ENCODE results near the gene NAA35. TPM values are rescaled to one million over a fixed set of nuclear protein-coding genes. Genes with fewer than 3 reads are reported as not detected.

Gene NAA35
- total and polyA plus RNA-seq, 2 of the 8 experiments (the other 6 are each of a cell fraction or from before 2014, with no cell fraction given), result 12.9 to 35.2 TPM

DNA sequence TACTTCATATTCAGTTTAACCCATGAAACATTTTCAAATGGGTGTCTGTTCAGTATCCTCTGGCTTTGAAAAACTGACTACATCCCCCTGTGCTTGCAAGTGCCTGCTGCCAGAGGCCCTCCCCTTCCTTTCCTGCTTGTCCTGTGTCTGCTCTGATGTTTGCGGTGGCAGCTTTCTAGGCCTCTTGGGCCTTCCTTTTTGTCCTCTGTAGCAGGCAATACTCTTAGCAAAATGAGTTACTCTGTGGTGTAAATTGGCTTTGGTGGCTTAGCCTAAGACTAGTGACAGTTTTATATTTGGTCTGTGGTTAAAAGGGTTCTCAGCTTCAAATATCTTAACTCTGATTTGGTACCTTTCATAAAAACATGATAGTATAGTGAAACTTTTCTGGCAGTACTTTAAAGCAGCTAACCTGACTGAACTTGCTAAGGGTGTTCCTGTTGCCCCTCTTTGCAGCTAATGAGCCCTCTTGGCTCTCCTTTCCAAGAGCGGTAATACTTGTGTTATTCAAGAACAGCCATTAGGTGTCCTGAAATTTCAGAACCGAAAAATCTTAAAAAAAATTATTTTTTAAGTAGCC, 81.8 kb downstream of the NAA35 start:
- Histone ChIP-seq H4K91ac (replicated peaks; ENCODE audit: insufficient read length, low read length) (no peak overlapping the region), H3K9me3 (ENCODE audit: insufficient read depth in 2 of 2, low read depth in 1 of 2, low read length in 1 of 2) (no peaks in the 10 kb centered on the region), H4K8ac (ENCODE audit: extremely low read depth, insufficient read depth, low read length) (no peak overlapping the region), H2BK120ac (replicated peaks; ENCODE audit: low read depth, low read length) (no peak overlapping the region), H4K20me1 (replicated peaks in 1 of 2; ENCODE audit: control insufficient read depth in 1 of 2, insufficient read depth in 2 of 2, low read length in 2 of 2) (peaks cover 0 to 2% of the 10 kb centered on the region in 2 experiments), H3K4ac (replicated peaks; ENCODE audit: insufficient read length, low read depth, low read length) (no peak overlapping the region), H3K9ac (replicated peaks in 1 of 4; ENCODE audit: extremely low read depth in 1 of 4, low read depth in 3 of 4, low read length in 3 of 4) (no peak overlapping the region), H3K4me1 (replicated peaks in 1 of 4; ENCODE audit: control insufficient read depth in 3 of 4, insufficient read depth in 4 of 4, low read length in 3 of 4) (no peaks in the 10 kb centered on the region; a peak in 1 of 7 replicates), H2AK5ac (ENCODE audit: low read depth, low read length) (no peak overlapping the region), H3K56ac (replicated peaks; ENCODE audit: insufficient read length, low read depth, low read length) (no peak overlapping the region), H3K23ac (ENCODE audit: insufficient read length) (no peak overlapping the region), H3K79me1 (ENCODE audit: low read depth, low read length) (no peaks in the 10 kb centered on the region), H3K27me3 (replicated peaks in 1 of 4; ENCODE audit: control insufficient read depth in 3 of 4, extremely low read depth in 1 of 4, insufficient read depth in 3 of 4, low read length in 3 of 4) (no peaks in the 10 kb centered on the region), H3K79me2 (ENCODE audit: control insufficient read depth in 1 of 2, insufficient read depth in 2 of 2, low read length in 2 of 2) (no peaks in the 10 kb centered on the region), H3K27ac (ENCODE audit: low read depth, low read length) (no peak overlapping the region), H3K23me2 (ENCODE audit: low read depth, low read length) (no peaks in the 10 kb centered on the region), H3K4me2 (ENCODE audit: insufficient read depth in 1 of 2, low read depth in 2 of 2, low read length in 2 of 2) (no peak overlapping the region), H2AFZ (ENCODE audit: low read length) (no peak overlapping the region), H2BK5ac (ENCODE audit: low read depth, low read length) (no peak overlapping the region), H3K36me3 (ENCODE audit: control insufficient read depth in 2 of 4, insufficient read depth in 4 of 4, low read length in 3 of 4) (peaks cover 0 to 67% (median 27%) of the 10 kb centered on the region in 4 experiments; a peak in 7 of 8 replicates), H3K4me3 (ENCODE audit: extremely low read depth in 1 of 4, insufficient read depth in 2 of 4, low read depth in 3 of 4, low read length in 4 of 4) (no peak overlapping the region), H2BK15ac (ENCODE audit: low read length) (no peak overlapping the region), H3K18ac (ENCODE audit: extremely low read depth, low read length) (no peak overlapping the region), H2BK20ac (ENCODE audit: low read length) (no peak overlapping the region), H4K5ac (ENCODE audit: insufficient read length, low read depth, low read length) (no peak overlapping the region), H3K14ac (ENCODE audit: insufficient read length) (no peak overlapping the region), H2BK12ac (ENCODE audit: low read depth, low read length) (no peak overlapping the region)
- 85% methylated on average over 3 of the region's 3 CpGs; no CpG with 5 or more reads in 1 of the 2 experiments for whole genome bisulfite sequencing, 2 experiments (ENCODE audit: extremely low coverage in 1 of 2, insufficient coverage in 1 of 2, insufficient read length in 1 of 2, insufficient replicate concordance in 2 of 2, low coverage in 1 of 2, low lambda C conversion rate in 2 of 2, missing lambda C conversion rate in 1 of 2)
- FAIRE-seq, result no peak
- ChIA-PET POLR2A (ENCODE audit: partially characterized antibody) (no interaction called here), CTCF (ENCODE audit: partially characterized antibody) (interaction anchor here (0.6 to 1.2 kb wide), 3 partner anchors 11 to 19 kb away, joined by 3 to 7 read pairs (median 6); no protein-coding TSS in a partner anchor)
- no peak for DNase-seq (ENCODE audit: low read depth in 1 of 2, low spot score in 2 of 2)
- TF ChIP-seq, protein P1, sequence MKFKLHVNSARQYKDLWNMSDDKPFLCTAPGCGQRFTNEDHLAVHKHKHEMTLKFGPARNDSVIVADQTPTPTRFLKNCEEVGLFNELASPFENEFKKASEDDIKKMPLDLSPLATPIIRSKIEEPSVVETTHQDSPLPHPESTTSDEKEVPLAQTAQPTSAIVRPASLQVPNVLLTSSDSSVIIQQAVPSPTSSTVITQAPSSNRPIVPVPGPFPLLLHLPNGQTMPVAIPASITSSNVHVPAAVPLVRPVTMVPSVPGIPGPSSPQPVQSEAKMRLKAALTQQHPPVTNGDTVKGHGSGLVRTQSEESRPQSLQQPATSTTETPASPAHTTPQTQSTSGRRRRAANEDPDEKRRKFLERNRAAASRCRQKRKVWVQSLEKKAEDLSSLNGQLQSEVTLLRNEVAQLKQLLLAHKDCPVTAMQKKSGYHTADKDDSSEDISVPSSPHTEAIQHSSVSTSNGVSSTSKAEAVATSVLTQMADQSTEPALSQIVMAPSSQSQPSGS (IDR thresholded peaks at IDR 0.05; ENCODE audit: low read length), result no peak
